Measurements from ENCODE around the gene HS3ST3A1.
"Not testable (repeated sequence)": the region's sequence is repeated elsewhere in the genome, so short reads cannot be mapped to it uniquely, and the experiment has no call there.

The HS3ST3A1 gene

DNA sequence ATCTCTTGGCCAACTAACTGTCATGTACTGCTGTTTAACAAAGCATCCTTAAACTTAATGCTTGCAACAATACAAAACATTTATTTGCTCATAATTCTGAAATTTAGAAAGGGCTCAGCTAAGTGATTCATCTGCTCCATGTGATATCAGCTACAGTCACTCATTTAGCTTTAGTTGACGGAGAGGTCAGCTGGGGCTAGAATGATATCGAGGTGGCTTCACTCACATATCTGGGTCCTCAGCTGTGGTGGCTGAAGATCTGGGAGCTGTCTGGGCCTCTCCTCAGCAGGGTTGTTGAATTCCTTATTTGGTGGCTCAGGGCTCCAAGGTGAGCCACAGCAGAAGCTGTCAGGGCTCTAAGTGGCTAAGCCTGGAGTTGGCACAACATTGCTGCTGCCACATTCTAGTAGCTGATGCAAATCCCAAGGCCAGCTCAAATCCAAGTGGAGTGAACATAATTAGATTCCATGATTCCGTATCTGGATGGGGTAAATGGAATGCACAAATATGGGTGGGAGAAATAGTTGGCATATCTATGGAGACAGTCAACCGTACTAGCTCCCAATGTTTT lies 62.8 kb downstream of the HS3ST3A1 start:
- no peak for DNase-seq (ENCODE audit: low read depth in 2 of 2)

DNA sequence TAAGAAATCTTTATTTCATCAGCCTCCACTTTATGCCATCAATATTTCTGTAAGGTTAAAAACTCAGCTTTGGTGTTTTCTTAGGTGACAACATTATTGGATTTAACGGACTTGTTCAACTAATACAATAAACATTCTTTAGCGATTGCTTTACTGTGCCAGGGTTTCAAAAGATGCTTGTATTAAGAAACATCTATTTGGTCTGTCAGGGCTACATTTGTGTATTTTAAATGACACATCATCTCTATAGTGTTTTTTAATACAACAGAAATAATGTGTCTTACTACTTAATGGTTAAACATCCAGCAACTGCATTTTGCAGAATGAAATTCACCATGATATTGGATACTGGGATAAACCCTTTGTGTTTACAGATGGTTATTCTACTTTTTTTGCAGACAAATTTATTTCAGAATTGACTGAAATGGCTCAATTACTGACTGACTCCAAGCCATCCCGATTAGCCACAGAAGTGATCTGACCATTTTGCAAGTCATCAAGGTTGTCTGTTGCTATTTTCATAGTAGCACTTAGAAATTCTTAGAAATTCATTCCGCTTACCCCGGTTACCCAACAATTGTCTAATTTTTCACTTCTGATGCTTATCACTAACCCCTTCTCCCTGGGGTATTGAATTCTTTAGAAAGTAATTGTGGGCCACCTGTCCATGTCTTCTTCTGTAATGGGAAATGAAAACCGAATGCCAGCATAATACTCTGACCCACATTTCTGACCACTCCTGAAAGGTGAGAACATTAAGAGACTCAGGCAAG lies 63.7 kb downstream of the HS3ST3A1 start:
- DNase-seq (ENCODE audit: low read depth in 2 of 2), result no peak

DNA sequence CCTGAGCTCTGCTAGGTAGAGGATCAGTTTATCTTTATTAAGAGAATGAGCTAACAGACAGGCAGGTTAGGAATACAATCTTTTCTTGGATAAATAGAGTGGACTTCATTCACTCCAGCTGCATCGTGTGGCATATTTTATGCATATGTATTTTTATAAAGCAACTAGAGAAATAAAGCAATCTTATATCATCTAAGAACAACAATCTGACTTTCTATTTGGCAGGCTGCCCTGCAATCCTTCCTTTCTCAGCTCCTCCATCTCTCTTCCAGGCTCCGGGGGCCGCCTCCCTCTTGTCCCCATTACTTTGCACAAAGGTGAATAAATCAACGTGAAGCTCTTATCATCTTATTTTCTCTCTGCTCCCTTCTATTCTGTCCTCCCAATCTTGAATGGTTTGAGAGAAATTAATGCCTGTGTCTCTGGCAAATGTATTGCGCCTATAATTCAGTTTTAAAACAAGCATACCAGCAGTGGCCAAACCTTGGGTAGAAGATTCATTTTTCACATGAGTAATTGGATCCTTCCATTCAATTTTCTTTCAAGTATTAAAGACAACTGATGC lies 64.5 kb downstream of the HS3ST3A1 start:
- no peak for DNase-seq (ENCODE audit: low read depth in 2 of 2)

DNA sequence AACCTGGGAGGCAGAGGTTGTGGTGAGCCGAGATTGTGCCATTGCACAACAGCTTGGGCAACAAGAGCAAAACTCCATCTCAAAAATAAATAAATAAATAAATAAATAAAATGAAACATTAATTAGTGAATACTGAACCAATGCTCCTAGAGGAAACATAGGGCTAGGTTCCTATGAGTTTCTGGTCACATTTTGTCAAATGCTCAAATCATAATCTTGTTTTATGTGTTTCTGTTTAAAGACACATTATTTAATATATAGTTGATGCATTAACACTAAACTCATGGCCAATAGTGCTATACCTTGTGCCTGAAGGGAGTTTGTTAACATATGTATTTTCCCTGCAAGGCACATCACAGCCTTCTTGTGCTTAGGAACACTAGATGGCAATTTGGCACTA lies 66.8 kb downstream of the HS3ST3A1 start:
- no peak for DNase-seq (ENCODE audit: low read depth in 2 of 2)

DNA sequence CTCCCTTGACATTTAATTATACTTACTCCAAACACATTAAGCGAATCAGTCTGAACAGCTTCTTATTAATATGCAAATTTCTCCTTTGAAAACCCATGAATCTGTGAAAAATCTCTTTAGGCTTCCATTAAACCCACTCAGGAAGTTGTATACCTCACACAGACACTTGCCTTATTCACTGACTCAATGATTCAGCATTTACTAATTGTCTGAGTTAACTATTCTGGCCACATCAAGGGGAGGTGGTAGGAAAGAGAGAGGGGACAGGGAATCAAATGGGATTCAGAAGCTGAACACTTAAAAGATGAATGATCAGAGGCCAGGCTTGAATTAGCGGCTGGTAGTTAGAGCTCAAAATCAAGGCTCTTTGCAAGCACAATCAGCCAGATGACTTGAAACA lies 70.0 kb downstream of the HS3ST3A1 start:
- DNase-seq (ENCODE audit: low read depth in 2 of 2), result no peak

DNA sequence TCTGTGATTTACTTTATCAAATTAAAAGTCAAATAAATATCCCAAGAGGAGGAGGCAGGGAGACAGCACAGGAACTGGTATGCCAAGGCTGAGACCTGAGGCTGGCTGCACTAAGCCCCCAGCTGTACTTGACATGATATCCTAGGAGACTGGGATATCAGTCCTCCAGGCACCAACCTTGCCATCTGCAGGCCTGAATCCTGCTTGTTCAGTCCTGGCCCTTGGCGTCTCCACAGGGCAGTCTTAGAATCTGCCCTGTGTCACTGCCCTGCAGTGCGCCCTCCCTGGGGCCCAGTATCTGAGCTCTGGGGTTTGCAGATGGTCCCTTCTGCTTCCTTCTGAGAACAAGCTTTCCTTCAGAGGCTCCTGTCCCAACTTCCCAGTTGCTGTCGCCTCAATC lies 75.9 kb downstream of the HS3ST3A1 start:
- DNase-seq (ENCODE audit: low read depth in 2 of 2), result no peak

DNA sequence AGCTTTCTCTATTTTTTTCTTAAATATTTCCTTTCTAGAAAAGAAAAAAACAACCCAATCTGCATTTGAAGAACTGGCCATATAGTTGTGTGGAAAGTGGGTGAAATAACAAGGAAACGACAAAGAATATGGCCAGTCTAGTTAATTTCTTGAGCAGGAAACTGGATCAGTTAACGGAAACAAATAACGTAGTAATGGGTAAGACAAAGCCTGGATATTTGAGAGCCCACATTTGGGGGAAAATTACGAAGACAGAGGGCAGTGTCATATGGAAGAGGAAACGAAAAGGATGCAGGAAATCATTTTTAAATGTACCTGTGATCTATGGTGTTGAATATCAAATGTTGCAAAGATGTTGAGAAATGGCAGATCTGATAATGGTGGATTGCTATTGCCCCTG lies 78.6 kb downstream of the HS3ST3A1 start:
- no peak for DNase-seq (ENCODE audit: low read depth in 2 of 2)

DNA sequence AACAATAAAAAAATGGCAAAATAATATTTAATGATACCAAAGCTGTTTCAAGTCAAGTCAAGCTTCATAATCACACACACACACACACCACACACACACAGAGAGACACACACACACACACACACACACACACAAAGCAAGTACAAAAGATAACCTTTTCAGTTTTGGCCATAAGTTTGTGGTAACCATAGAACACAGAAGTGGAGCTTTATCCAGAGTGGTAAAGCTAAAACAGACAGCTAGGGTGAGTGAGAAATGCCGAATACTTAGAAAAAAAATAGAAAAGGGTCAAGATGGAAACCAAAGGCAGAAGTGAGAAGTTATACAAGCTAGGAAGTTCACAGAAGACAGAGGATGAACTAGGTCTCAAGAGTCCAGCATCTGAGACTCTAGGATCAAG lies 79.0 kb downstream of the HS3ST3A1 start:
- DNase-seq (ENCODE audit: low read depth in 2 of 2), result no peak

DNA sequence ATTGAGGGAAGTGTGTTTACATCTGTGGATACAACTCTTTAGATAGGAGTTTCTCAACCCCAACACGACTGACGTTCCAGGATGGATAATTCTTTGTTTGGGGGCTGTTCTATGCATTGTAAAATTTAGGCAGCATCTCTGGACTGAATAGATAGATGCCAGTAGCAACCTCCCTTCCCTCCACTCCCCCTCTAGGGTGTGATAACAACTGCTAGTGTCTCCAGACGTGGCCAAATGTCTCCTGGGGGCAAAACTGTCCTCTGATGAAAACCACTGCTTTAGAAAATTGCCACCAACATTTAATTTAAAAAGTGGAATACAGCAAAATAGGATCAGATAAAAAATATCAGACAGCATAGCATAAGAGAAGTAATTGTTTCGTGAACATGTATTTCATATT lies 79.9 kb downstream of the HS3ST3A1 start:
- DNase-seq (ENCODE audit: low read depth in 2 of 2), result no peak

DNA sequence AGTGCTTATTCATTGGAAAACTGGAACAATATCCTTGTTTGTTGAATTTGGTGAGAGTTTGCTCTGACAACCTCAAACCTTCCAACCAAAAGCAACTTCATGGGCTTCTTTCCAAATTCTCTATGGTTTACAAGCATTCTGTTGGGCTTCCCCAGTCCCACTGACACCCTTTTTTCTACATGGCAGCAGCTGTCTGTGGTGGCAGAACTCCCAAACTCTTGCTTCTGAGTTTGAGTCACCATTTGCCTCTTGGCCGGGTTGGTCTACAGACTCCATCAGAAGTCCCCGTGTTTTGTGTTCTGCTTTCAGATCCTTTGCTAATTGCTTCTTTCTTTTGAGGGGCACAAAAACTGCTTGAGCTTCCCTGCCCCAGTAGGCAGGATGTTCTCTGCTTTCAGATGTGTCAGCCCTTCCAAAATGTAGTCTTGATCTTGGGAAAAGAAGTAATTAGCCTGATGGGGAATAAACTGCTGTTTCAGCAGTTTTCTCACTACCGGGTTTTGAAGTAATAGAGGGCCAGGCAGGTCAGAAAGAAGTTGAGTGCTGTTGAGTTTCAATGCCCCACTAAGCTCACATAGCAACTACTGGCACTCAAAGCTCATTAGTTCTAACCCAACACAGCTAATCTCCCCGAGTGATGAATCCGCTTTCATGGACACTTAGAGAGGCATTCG lies 80.7 kb downstream of the HS3ST3A1 start:
- no peak for DNase-seq (ENCODE audit: low read depth in 2 of 2)

DNA sequence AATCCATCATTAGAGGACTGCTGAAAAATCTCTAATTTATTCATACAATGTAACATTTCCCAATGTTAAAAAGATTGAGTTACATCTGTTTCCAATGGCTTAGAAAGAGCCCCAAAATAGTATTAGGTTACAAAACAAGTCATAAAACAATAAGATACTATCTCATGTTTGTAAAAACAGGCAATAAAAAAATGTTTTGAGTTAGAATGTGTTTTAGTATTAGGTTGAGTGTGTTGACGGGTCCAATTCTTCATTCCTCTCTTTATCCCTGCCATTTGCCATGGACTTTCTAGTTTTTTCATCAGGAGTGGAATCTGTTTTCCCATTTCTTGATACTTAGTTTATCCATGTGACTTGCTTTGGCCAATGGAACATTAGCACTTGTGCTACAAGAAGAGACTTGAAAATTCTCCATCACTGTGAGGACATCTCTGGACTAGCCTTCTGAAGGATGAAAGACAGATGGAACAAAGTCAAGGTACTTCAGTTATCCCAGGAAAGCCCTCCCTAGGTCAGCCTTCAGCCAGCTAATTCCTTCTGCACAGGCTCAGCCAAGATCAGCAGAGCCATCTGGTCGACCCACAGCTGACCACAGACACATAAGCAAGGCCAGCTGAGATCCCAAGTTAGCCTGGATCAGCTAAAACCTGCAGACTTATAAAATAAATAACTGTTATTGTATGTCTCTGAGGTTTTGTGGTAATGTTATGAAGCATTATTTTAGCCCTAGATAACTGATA lies 83.3 kb downstream of the HS3ST3A1 start:
- DNase-seq (ENCODE audit: low read depth in 2 of 2), result no peak

DNA sequence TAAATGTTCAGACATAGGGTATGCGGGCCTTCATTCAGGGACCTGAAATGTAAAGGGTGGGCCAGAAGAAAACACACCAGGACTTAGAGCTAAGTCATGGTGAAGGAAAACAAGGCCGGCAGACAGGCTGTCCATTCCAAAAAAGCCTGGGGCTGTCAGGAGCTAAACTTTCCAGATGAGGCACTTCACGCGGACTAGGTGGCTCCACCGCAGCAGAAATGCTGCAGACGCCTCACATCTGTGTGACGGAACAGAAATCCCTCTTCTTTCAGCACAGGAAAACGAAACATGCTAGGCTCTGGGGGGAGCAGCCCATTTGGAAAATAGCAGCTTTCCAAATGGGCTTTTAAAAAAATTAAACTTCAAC lies 88.7 kb downstream of the HS3ST3A1 start:
- DNase-seq (ENCODE audit: low read depth in 2 of 2), result no peak

DNA sequence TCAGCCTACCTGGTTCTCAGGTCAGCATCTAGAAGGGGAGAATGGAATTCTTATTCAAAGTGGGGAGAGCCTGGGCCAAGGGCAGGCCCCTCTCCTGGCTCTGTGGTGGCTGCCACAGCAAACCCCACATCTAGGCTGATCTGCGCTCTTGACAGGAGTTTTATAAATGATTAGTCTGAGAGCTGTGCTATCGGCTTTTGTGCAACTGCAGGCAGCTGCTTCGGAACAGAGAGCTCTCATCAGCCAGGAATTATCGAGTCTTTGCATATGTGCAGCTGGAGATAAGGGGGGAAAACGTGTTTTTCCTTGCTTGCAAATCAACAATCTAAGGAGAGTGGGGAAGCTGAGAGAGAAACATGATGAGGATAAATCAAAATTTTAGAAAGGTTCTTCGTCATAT lies 91.7 kb downstream of the HS3ST3A1 start:
- DNase-seq (ENCODE audit: low read depth in 2 of 2), result no peak

DNA sequence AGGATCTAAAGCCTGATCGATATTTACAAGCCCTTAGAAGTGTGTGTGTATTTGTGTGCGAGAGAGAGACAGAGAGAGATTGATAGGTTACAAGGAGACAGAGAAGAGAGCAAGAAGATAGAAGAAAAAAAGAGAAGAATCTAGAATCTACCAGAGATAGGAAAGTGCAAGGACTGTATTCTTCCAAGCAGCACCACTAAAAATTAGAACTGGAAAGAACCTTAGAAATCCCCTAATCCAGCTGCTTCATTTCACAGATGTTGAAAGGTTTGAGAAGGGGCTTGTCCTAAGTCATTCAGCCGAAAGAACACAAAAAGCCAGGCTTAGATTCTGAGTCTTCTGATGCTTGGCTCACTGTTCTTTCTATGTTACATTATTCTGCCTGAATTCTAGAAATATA lies 92.2 kb downstream of the HS3ST3A1 start:
- DNase-seq (ENCODE audit: low read depth in 2 of 2), result no peak

DNA sequence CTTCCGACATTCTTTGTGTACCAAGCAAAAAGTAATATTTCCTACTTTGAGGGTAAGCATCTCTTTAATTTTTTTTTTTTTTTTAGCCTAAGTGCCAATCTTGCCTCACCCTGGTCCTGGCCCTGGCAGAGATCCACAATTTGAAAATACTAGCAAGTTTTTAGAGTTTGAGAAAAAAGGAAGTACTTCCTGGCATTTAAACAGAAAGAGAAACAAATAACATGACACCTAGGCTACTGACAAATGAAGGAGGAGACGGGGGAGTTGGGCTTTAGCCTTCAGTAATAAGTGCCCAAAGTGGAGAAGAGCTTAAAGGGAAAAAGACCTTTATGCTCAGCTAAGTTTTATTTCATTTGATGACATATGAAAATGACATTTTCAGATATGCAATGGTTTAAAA lies 92.8 kb downstream of the HS3ST3A1 start:
- no peak for DNase-seq (ENCODE audit: low read depth in 2 of 2)

DNA sequence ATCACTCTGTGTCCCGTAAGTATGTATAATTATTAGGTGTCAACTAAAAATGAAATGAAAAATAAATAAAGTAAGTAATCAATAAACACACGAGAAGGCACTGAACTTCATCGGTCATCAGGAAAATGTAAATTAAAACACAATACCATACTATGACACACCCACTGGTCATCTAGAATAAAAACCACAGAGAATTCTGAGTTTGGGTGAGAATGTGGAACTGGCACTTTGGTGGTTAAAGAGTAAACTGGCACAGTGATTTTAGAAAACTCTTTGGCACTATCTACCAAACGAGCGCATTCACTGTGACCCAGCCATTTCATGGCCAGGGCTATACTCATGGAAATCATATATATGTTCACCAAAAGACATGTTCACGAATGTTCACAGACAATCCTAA lies 98.2 kb downstream of the HS3ST3A1 start:
- DNase-seq (ENCODE audit: low read depth in 2 of 2), result no peak

DNA sequence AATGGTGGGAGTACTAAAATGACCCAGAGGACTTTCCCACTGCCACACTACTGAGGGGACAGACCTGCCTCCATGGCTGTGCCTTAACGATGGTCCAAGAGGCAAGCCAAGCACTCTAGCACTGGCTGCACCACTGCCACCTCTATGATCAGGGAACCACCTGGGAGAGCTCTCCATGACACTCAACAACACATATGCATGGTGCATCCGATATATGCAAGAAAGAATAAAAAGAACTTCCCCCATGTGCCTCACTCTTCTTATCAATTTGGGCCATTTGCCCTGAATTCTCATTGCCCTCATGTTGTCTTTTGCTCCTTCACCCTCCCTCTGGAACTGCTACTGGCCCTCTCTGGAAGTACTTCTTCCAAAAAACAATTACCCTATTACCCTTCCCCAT lies 99.5 kb downstream of the HS3ST3A1 start:
- no peak for DNase-seq (ENCODE audit: low read depth in 2 of 2)

DNA sequence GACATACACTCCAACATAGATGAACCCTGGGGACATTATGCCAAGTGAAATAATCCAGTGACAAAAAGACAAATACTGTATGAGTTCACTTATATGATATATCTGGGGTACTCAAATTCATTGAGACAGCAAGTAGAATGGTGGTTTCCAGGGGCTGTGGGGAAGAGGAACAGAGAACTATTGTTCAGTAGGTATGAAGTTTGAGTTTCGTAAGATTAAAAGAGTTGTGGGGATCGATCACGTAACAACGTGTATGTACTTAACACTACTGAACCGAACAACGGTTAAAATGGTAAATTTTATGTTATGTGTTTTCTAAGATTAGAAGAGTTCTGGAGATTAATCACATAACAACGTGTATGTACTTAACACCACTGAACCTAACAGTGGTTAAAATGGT lies 100.8 kb downstream of the HS3ST3A1 start:
- DNase-seq (ENCODE audit: low read depth in 2 of 2), result no peak

DNA sequence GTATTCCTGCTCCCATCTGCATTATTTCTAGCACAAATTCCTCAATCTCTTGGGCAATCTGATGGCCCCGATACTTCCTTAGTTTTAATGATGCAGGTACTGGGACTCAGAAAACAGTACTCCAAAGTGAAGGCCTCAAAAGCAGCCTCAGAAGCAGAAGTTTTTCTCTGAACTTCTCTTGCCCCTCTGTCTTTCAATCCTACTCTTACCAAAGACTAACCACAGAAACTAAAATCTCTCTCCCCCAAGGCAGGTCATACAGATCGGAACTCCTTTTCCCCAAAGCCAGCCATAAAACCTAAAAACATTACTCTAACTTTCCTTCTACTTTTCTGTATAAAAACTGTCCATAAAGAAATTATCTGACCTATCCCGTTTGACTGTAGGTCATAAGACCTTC lies 103.5 kb downstream of the HS3ST3A1 start:
- no peak for DNase-seq (ENCODE audit: low read depth in 2 of 2)

DNA sequence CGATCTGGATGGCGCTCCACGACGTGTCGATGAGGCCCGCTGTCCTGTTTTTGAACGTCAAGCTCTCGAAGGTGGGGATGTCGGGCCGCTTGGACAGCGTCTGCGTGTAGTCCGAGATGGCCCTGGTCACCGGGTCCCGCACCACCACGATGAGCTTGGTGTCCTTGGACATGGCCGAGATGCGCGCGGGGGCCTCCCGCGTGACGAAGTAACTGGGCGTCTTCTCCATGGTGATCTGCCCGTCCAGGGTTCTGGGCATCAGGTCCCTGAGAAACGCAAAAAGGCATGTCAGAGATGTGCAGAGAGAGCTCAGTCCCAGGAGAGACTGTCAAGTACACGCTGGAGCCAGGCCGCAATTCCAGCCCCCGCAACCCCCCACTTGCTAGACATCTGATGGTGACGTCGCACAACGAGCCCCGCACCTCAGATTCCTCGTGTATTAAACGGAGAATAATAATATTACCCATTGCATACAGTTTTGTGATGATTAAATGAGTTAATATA lies 105.1 kb downstream of the HS3ST3A1 start:
- DNase-seq (ENCODE audit: low read depth in 2 of 2), result not testable (repeated sequence)

DNA sequence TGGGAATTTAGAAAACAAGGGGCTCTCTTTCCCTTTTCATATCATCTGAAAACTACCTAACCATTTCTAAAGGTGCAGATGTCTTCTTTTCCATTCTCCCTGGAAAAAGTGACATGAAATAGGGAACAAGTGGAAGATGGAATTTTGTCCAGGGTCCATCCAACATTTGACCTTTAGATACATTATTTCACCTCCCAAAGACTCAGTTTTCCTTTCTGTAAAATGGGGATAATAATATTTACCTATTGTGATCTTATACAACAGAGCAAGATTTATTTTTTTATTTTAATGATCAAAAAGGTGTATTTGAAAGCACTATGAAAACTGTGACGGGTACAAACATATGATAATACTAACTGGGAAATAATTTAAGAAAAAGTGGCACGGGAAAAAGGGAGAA lies 106.3 kb downstream of the HS3ST3A1 start:
- no peak for DNase-seq (ENCODE audit: low read depth in 2 of 2)

DNA sequence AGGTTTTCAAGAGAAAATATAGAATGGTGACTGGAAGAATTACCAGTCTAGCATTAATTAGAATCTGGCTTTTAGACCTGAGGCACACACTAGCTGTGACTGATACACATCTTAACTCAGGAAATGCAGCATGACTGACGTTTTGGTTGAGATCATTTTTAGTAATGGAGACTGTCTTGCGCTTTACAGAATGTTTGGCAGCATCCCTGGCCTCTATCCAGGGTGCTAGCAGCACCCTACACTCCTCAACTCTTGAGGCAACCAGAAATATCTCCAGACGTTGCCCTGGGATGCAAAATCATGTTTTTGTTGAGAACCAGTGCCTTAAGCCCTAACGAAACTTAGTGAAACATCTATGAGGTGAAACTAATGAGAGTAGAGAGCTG lies 109.0 kb downstream of the HS3ST3A1 start:
- DNase-seq (ENCODE audit: low read depth in 2 of 2), result no peak

Measured in stimulated activated CD8-positive, alpha-beta memory T cell treated with anti-CD3 and anti-CD28 coated beads, Interleukin-2, amount 100 ng/mL, for 48 hours (primary cell).